Omental fat pad (tissue), 4 donors: ENCODE results near the gene LRP8. TPM values are rescaled to one million over a fixed set of nuclear protein-coding genes. Genes with fewer than 3 reads are reported as not detected.

ENCODE experiments used
- ATAC-seq: fragments of 150-250 bp; one replicate; pipeline ENCODE4 v1.9.1; 2016; ENCODE audit warnings: mild to moderate bottlenecking, moderate library complexity; ENCODE audit not compliant: low FRiP score
- DNase-seq: peaks from one replicate; pipeline ENCODE4 v3.0.0-alpha.2; 2019; ENCODE audit warnings: low spot score
- CTCF ChIP-seq, 3 donors: fragments of 450-650 bp; IDR thresholded peaks; one replicate each; pipeline ENCODE4 v1.5.1; 2016 to 2017; ENCODE audit warnings: antibody characterized with exemption in 3 of 3, mild to moderate bottlenecking in 3 of 3, moderate library complexity in 2 of 3
- total RNA-seq, 4 donors: library from RNA; depleted of rRNA; stranded (reverse); fragments of >200 nt; gene quantifications; one replicate each; pipeline ENCODE4 v1.1.0, GENCODE V29; 2016

LRP8 gene
- total RNA-seq, 4 donors from 2014 or later: 1.6 to 22.0 (median 7.4) TPM

- DNase-seq: no peak
- TF ChIP-seq CTCF (IDR thresholded peaks at IDR 0.05): no peak
- no peak for ATAC-seq
These were observed 13.0 kb upstream of the LRP8 start for GRCh38 chr1:53340660-53341520.

- no peak for ATAC-seq
- no peak for DNase-seq
- TF ChIP-seq CTCF (IDR thresholded peaks at IDR 0.05): no peak
These were observed 12.1 kb upstream of the LRP8 start for GRCh38 chr1:53339736-53340635.

- ATAC-seq: no peak
- DNase-seq: no peak
- no peak for TF ChIP-seq CTCF (IDR thresholded peaks at IDR 0.05)
These were observed 10.6 kb upstream of the LRP8 start for GRCh38 chr1:53338423-53338822.

GRCh38 chr1:53337499-53337898 is 9.6 kb upstream of the LRP8 start:
- DNase-seq: no peak
- TF ChIP-seq CTCF (IDR thresholded peaks at IDR 0.05): no peak
- ATAC-seq: no peak

GRCh38 chr1:53336146-53336545 is 8.3 kb upstream of the LRP8 start:
- TF ChIP-seq CTCF (IDR thresholded peaks at IDR 0.05): no peak
- ATAC-seq: no peak

GRCh38 chr1:53335661-53336060 is 7.8 kb upstream of the LRP8 start:
- ATAC-seq (no peak), DNase-seq (no peak)
- TF ChIP-seq CTCF (IDR thresholded peaks at IDR 0.05): no peak

More at GRCh38 chr1:53336146-53336545, 8.3 kb upstream of the LRP8 start:
- DNase-seq: no peak
